Measurements from ENCODE around the gene SDHC. TPM values are rescaled to one million over a fixed set of nuclear protein-coding genes. Genes with fewer than 3 reads are reported as not detected.

Gene SDHC
- total and polyA plus RNA-seq, 2 of the 13 experiments (the other 11 are each of a cell fraction or from before 2014, with no cell fraction given): 27.1 to 229 TPM

DNA sequence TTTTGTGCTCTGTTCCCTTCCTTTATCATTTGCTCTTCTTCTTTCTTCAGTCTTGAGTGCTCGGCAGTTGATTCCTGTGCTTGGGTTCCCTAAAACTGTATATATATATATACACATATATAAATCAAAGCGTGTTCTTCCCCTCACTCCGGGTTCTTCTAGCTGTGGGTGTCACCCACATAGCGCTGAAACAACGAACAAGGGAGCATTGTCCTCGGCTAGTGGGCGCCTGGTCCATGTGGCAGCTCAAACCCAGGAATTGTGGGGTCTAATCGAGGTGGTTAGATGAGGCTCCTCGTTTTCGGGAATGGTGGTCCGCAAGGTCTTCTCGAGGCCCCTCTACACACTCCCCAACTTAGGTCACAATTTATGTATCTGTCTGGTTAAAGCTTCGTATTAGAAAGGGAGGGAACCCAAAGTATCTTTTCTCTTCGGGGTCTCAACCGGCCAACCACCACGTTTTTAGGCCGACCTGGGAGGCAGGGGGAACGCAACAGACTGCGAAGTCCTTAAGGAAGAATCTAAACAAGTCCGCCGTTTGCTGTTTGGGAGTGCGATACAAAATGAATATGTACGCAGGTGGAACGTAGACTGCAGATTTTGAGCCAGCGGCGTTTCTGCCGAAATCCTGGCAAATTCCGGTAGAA is 504 bp upstream of the SDHC start:
- ChIA-PET POLR2A (interaction anchor here (0.5 to 2.9 kb wide), 27 partner anchors 8 to 300 kb away, joined by 3 to 75 read pairs (median 6); partner anchors contain the start of genes ADAMTS4, APOA2, B4GALT3 and CFAP126), CTCF (ENCODE audit: low intra/inter-chr PET ratio, low total read pairs) (no interaction called here)
- Histone ChIP-seq H3K36me3 (replicated peaks in 1 of 2; ENCODE audit: control insufficient read depth in 1 of 2, insufficient read depth in 2 of 2, low read length in 2 of 2) (no peaks in the 10 kb centered on the region; a peak in 1 of 5 replicates), H3K4me2 (ENCODE audit: low read depth, low read length) (peak overlapping the region; percentile 100), H3K9ac (ENCODE audit: insufficient read depth, low read depth, low read length) (peak overlapping the region; percentile 96), H3K9me3 (ENCODE audit: low read length) (no peaks in the 10 kb centered on the region), H3K27ac (ENCODE audit: extremely low read length, insufficient read depth, low read length) (peak overlapping the region; percentile 95), H3K27me3 (ENCODE audit: control insufficient read depth in 1 of 2, insufficient read depth in 2 of 2, low read length in 2 of 2) (no peaks in the 10 kb centered on the region; a peak in 1 of 5 replicates), H3K4me1 (ENCODE audit: insufficient read depth, low read length) (peaks cover 76% of the 10 kb centered on the region), H4K20me1 (ENCODE audit: insufficient read depth, low read length) (peaks cover 3% of the 10 kb centered on the region; the same call in 1 of the 2 replicates), H3K79me2 (ENCODE audit: insufficient read depth, low read length) (peaks cover 26% of the 10 kb centered on the region), H3K4me3 (replicated peaks in 1 of 3; ENCODE audit: insufficient read depth in 1 of 3, low read depth in 2 of 3, low read length in 3 of 3) (peak overlapping the region; percentile 78 to 92 (median 79)), H2AFZ (ENCODE audit: low read length) (no peak overlapping the region)
- peak; percentile 43 for DNase-seq (ENCODE audit: low spot score)
- intact Hi-C loops (cut with micrococcal nuclease; ENCODE audit: unreplicated experiment) (loop anchor here (5.0 kb wide), 1 partner anchor 86 kb away; the partner anchor contains the start of gene TOMM40L), in situ Hi-C loops (cut with HindIII; ENCODE audit: extremely low pct_ligation_motif_present, low pct_unique_long_range_greater_than_20kb) (no loop called here)
- peak; percentile 37 for ATAC-seq
- WGBS (ENCODE audit: low lambda C conversion rate): 3% methylated on average over 28 of the region's 28 CpGs
- FAIRE-seq: no peak
- TSS peak; percentile 97 for BruUV-seq (replicated peaks)
- TF ChIP-seq CHCHD3 (CRISPR knock-in tag; IDR thresholded peaks at IDR 0.05): no peak
- TF ChIP-seq, protein P1, sequence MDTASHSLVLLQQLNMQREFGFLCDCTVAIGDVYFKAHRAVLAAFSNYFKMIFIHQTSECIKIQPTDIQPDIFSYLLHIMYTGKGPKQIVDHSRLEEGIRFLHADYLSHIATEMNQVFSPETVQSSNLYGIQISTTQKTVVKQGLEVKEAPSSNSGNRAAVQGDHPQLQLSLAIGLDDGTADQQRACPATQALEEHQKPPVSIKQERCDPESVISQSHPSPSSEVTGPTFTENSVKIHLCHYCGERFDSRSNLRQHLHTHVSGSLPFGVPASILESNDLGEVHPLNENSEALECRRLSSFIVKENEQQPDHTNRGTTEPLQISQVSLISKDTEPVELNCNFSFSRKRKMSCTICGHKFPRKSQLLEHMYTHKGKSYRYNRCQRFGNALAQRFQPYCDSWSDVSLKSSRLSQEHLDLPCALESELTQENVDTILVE (CRISPR knock-in tag; IDR thresholded peaks at IDR 0.05): peak; percentile 5; the same call in 1 of the 2 replicates
- TF ChIP-seq ZNF891 (CRISPR knock-in tag; IDR thresholded peaks at IDR 0.05): no peak
- TF ChIP-seq ZNF749 (CRISPR knock-in tag; IDR thresholded peaks at IDR 0.05; ENCODE audit: borderline replicate concordance): no peak
- TF ChIP-seq, protein P2, sequence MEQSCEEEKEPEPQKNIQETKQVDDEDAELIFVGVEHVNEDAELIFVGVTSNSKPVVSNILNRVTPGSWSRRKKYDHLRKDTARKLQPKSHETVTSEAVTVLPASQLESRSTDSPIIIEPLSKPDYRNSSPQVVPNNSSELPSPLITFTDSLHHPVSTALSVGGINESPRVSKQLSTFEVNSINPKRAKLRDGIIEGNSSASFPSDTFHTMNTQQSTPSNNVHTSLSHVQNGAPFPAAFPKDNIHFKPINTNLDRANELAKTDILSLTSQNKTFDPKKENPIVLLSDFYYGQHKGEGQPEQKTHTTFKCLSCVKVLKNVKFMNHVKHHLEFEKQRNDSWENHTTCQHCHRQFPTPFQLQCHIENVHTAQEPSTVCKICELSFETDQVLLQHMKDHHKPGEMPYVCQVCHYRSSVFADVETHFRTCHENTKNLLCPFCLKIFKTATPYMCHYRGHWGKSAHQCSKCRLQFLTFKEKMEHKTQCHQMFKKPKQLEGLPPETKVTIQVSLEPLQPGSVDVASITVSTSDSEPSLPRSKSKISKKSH (CRISPR knock-in tag; IDR thresholded peaks at IDR 0.05; ENCODE audit: borderline replicate concordance): peak; percentile 34; the same call in 1 of the 2 replicates
- TF ChIP-seq, protein P3, sequence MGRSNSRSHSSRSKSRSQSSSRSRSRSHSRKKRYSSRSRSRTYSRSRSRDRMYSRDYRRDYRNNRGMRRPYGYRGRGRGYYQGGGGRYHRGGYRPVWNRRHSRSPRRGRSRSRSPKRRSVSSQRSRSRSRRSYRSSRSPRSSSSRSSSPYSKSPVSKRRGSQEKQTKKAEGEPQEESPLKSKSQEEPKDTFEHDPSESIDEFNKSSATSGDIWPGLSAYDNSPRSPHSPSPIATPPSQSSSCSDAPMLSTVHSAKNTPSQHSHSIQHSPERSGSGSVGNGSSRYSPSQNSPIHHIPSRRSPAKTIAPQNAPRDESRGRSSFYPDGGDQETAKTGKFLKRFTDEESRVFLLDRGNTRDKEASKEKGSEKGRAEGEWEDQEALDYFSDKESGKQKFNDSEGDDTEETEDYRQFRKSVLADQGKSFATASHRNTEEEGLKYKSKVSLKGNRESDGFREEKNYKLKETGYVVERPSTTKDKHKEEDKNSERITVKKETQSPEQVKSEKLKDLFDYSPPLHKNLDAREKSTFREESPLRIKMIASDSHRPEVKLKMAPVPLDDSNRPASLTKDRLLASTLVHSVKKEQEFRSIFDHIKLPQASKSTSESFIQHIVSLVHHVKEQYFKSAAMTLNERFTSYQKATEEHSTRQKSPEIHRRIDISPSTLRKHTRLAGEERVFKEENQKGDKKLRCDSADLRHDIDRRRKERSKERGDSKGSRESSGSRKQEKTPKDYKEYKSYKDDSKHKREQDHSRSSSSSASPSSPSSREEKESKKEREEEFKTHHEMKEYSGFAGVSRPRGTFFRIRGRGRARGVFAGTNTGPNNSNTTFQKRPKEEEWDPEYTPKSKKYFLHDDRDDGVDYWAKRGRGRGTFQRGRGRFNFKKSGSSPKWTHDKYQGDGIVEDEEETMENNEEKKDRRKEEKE (IDR thresholded peaks at IDR 0.05): no peak
- no peak for TF ChIP-seq ZNF567 (CRISPR knock-in tag; IDR thresholded peaks at IDR 0.05; ENCODE audit: borderline replicate concordance)
- TF ChIP-seq SMYD3 (CRISPR knock-in tag; IDR thresholded peaks at IDR 0.05): no peak; the same call in 1 of the 2 replicates
- TF ChIP-seq MIER3 (CRISPR knock-in tag; IDR thresholded peaks at IDR 0.05; ENCODE audit: borderline replicate concordance): no peak
- TF ChIP-seq, protein P4, sequence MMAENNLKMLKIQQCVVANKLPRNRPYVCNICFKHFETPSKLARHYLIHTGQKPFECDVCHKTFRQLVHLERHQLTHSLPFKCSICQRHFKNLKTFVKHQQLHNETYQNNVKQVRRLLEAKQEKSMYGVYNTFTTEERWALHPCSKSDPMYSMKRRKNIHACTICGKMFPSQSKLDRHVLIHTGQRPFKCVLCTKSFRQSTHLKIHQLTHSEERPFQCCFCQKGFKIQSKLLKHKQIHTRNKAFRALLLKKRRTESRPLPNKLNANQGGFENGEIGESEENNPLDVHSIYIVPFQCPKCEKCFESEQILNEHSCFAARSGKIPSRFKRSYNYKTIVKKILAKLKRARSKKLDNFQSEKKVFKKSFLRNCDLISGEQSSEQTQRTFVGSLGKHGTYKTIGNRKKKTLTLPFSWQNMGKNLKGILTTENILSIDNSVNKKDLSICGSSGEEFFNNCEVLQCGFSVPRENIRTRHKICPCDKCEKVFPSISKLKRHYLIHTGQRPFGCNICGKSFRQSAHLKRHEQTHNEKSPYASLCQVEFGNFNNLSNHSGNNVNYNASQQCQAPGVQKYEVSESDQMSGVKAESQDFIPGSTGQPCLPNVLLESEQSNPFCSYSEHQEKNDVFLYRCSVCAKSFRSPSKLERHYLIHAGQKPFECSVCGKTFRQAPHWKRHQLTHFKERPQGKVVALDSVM (CRISPR knock-in tag; IDR thresholded peaks at IDR 0.05): no peak
- no peak for TF ChIP-seq KDM5A (IDR thresholded peaks at IDR 0.05; ENCODE audit: borderline replicate concordance, low read length)
- no peak for TF ChIP-seq MED13 (CRISPR knock-in tag; IDR thresholded peaks at IDR 0.05)
- TF ChIP-seq ZNF451 (CRISPR knock-in tag; IDR thresholded peaks at IDR 0.05): no peak
- TF ChIP-seq PRMT3 (CRISPR knock-in tag; IDR thresholded peaks at IDR 0.05; ENCODE audit: borderline replicate concordance, low read depth): 0 out of 2 replicates have a peak, but pooled peaks have one; percentile 7
- TF ChIP-seq MTA1 (CRISPR knock-in tag; IDR thresholded peaks at IDR 0.05; ENCODE audit: borderline replicate concordance): no peak
